ENCODE measurements around the gene TMCO6.
A peak's percentile ranks its signal among the peaks of the same experiment; 100 is the strongest.
"Not testable (repeated sequence)": the region's sequence is repeated elsewhere in the genome, so short reads cannot be mapped to it uniquely, and the experiment has no call there.

The TMCO6 gene

GRCh38 chr5:140630292-140631035 lies 8.8 kb upstream of the TMCO6 start:
- FAIRE-seq, result no peak
- no peak for DNase-seq (ENCODE audit: low spot score)

GRCh38 chr5:140631036-140631417 lies 8.2 kb upstream of the TMCO6 start:
- no peak for DNase-seq (ENCODE audit: low spot score)
- no peak for FAIRE-seq

- DNase-seq (ENCODE audit: low spot score), result no peak
- no peak for FAIRE-seq
Observed at GRCh38 chr5:140631831-140632365, 7.4 kb upstream of the TMCO6 start.

GRCh38 chr5:140632366-140633020 lies 6.8 kb upstream of the TMCO6 start:
- FAIRE-seq, result no peak

GRCh38 chr5:140633021-140633471 lies 6.2 kb upstream of the TMCO6 start, which contains the start of gene CD14:
Gene CD14 (minus strand): TSS chr5:140633175. CDS start chr5:140633071, 104 bp downstream.
- FAIRE-seq, result no peak
- DNase-seq (ENCODE audit: low spot score), result no peak

More at GRCh38 chr5:140632366-140633020, 6.8 kb upstream of the TMCO6 start:
- DNase-seq (ENCODE audit: low spot score), result no peak

GRCh38 chr5:140633501-140633900 lies 5.8 kb upstream of the TMCO6 start:
- FAIRE-seq, result no peak
- DNase-seq (ENCODE audit: low spot score), result no peak

- no peak for FAIRE-seq
- no peak for DNase-seq (ENCODE audit: low spot score)
Observed at GRCh38 chr5:140634103-140634502, 5.1 kb upstream of the TMCO6 start.

- FAIRE-seq (no peak), DNase-seq (ENCODE audit: low spot score) (no peak)
Observed at GRCh38 chr5:140635291-140636257, 3.7 kb upstream of the TMCO6 start.

- no peak for FAIRE-seq
- DNase-seq (ENCODE audit: low spot score), result no peak
Observed at GRCh38 chr5:140637371-140638100, 1.7 kb upstream of the TMCO6 start.

- not testable (repeated sequence) for FAIRE-seq; DNase-seq (ENCODE audit: low spot score)
Observed at GRCh38 chr5:140638898-140639147, 428 bp upstream of the TMCO6 start.

GRCh38 chr5:140641716-140642115 lies 2.5 kb downstream of the TMCO6 start:
- DNase-seq (ENCODE audit: low spot score) (no peak), FAIRE-seq (no peak)

- DNase-seq (ENCODE audit: low spot score), result no peak
Observed at GRCh38 chr5:140642718-140643117, 3.5 kb downstream of the TMCO6 start.

GRCh38 chr5:140647042-140647419 lies 7.8 kb downstream of the TMCO6 start:
- DNase-seq (ENCODE audit: low spot score) (no peak), FAIRE-seq (no peak)

More at GRCh38 chr5:140642718-140643117, 3.5 kb downstream of the TMCO6 start:
- no peak for FAIRE-seq

GRCh38 chr5:140658870-140659269 lies 19.6 kb downstream of the TMCO6 start:
- FAIRE-seq (no peak), DNase-seq (ENCODE audit: low spot score) (no peak)

- not testable (repeated sequence) for FAIRE-seq; DNase-seq (ENCODE audit: low spot score)
Observed at GRCh38 chr5:140660371-140660770, 21.1 kb downstream of the TMCO6 start.

GRCh38 chr5:140664030-140664358 lies 24.7 kb downstream of the TMCO6 start:
- FAIRE-seq (no peak), DNase-seq (ENCODE audit: low spot score) (no peak)

GRCh38 chr5:140664359-140665119 lies 25.3 kb downstream of the TMCO6 start, which contains the start of gene WDR55:
Gene WDR55 (plus strand): TSS chr5:140664904. CDS start chr5:140664913, 9 bp downstream.
- FAIRE-seq, result peak; percentile 71
- DNase-seq (ENCODE audit: low spot score), result peak; percentile 87

GRCh38 chr5:140671035-140671434 lies 31.8 kb downstream of the TMCO6 start:
- not testable (repeated sequence) for FAIRE-seq; DNase-seq (ENCODE audit: low spot score)

GRCh38 chr5:140671472-140672125 lies 32.3 kb downstream of the TMCO6 start:
- no peak for DNase-seq (ENCODE audit: low spot score)
- no peak for FAIRE-seq
